HuH-7 (cell line): ENCODE data around the gene IL26.

Experiments
- DNase-seq: peaks from one replicate; pipeline ENCODE4 v3.0.0; 2011; ENCODE audit warnings: low spot score

IL26 gene

GRCh38 chr12:68225576-68226476 lies at the start of gene IL26:
Gene IL26 (minus strand): TSS chr12:68225810. CDS start chr12:68225756, 54 bp downstream.
- DNase-seq: no peak

DNA sequence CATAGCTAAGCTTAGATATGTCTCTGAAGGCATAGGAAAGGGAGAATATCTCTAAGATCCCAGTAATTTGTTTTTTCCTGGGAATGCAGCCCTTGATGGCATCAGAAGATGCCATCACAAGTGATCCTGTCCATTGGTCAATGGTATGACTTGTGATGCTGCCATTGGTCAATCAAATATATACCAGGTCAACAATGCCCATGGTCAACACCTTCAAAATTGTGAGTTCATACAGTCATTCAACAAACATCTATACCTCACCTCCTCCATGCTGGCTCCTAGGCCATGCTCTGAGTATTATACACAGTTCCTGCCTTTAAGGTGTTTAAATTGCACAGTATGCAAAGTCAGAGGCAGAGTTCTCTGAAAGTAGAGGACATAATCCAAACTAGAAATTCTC lies 47.1 kb upstream of the IL26 start:
- no peak for DNase-seq

GRCh38 chr12:68271346-68271745 lies 45.7 kb upstream of the IL26 start:
- no peak for DNase-seq

- no peak for DNase-seq
Observed at GRCh38 chr12:68270358-68270757, 44.7 kb upstream of the IL26 start.

DNA sequence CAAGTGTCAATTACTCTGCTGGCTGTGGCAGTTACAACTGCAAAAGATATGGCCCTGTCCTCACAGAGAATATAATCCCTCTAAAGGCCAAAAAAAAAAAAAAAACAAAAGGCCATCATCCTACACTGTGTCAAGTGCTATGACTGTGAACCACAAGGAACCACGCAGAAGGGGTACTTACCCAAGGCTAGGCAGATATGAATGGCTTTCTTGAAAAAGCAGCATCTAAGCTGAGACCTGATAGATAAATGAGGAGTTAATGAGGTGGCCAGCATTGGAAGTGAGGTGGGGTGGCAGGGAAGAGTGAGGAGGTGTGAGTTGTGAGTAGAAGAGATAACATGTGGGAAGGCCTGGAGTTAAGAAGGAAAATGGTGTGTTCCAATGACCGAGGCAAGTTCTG lies 44.2 kb upstream of the IL26 start:
- DNase-seq: no peak

- no peak for DNase-seq
Observed at GRCh38 chr12:68268967-68269366, 43.4 kb upstream of the IL26 start.

DNA sequence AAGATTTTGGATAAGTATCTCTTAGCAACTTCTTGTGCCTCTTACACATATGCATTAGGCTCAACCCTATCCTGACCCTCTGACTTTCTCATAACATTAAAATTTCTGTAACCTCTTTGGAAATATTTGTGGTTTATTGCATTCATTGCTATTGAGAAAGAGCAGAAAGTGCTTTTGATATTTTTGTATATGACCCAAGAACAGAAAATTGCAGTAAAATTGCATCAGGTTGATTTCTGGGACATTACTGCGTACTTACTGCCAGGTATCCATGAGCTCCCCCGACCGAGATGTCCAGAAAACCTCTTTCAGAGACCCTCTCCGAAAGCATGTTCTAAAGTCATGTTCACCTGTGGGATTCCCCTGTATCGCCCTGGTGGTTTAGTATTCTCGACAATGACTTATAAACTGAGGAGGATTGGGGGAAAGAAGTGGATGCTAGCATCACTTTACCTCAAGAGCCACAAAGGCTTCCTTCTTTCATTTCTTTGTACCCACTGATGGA lies 42.3 kb upstream of the IL26 start:
- DNase-seq: no peak

GRCh38 chr12:68264857-68265256 lies 39.2 kb upstream of the IL26 start:
- DNase-seq: no peak

- DNase-seq: no peak
Observed at GRCh38 chr12:68264158-68264855, 38.7 kb upstream of the IL26 start.

DNA sequence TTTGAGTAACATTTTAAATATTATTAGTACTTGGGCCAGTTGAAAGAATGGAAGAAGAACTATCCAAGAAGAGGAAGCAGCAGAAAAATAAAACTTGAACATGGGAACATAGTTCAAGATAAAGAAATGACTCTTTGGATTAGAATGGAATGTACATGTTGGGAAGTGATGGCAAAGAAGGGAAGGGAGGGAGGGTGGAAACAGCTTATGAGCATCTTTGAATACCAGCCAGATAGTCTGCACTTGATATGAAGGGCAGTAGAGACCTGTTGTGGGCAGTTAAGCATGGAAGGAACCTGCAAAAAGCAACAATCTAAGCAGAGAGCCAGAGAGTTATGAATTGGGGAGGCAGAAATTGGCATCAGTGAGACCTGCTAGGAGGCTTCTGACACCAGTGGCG lies 37.8 kb upstream of the IL26 start:
- DNase-seq: no peak

- no peak for DNase-seq
Observed at GRCh38 chr12:68261896-68262295, 36.3 kb upstream of the IL26 start.

DNA sequence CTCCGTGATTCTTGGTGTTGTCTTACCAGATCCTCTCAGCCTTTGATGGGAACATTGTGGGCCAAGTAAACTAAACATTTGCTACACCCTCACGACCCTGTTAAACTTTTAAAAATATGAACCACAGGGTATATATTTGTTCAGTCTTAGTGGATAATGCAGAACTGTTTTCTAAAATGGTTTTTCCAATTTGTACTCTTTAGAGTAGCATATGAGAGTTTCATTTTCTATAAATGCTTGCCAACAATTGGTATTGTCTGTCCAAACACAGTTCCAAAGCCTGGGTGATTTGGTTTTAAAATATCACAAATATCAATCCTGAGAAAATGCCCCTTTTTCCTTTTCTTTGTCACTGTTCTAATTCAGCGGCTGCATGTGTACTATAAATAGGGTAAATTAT lies 34.5 kb upstream of the IL26 start:
- no peak for DNase-seq

GRCh38 chr12:68259318-68259940 lies 33.8 kb upstream of the IL26 start:
- DNase-seq: no peak

DNA sequence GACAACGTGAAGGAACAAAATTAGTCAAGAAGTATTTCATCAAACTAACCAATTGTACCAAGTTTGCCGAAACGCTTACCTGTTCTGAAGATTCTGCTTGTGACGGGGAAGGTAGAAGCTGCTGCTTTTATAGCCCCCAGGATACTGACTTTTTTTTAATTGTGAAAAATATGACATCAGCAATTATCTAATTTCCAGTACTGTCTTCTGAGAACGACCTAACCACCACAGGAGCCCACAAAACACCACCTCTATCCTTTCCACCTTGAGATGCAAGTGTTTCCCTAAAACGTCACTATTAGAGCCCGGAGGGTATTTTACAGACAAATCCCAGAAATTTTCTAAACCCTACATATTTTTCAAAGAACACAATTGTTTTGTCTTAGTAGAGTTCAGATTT lies 27.9 kb upstream of the IL26 start, which contains the start of gene IL22:
IL22 (minus strand) TSS at position 101 of the 400 bp plus-strand sequence. CDS start 156 bp downstream, outside the sequence.
- DNase-seq: no peak

DNA sequence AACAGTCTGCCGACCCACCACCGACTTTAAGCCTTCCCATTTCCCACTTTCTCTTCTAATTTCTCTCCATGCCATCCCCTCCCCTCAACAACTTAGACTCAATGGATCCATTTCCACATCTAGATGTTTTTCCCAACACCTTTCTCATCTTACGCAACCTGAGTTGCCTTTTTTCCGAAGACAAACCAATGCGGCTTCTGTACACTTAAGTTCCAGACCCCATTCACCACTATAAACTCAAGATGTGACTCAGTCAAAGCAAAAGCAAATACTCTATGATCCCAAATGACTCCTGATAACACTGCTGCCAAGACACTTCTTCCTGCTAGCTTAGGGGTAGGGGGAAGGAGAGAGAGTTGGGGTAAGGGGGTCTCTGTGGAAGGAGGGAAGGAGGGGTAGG lies 26.5 kb upstream of the IL26 start:
- DNase-seq: no peak

GRCh38 chr12:68250454-68250853 lies 24.8 kb upstream of the IL26 start:
- no peak for DNase-seq

GRCh38 chr12:68247785-68248184 lies 22.2 kb upstream of the IL26 start:
- no peak for DNase-seq

GRCh38 chr12:68246350-68246749 lies 20.7 kb upstream of the IL26 start:
- no peak for DNase-seq

DNA sequence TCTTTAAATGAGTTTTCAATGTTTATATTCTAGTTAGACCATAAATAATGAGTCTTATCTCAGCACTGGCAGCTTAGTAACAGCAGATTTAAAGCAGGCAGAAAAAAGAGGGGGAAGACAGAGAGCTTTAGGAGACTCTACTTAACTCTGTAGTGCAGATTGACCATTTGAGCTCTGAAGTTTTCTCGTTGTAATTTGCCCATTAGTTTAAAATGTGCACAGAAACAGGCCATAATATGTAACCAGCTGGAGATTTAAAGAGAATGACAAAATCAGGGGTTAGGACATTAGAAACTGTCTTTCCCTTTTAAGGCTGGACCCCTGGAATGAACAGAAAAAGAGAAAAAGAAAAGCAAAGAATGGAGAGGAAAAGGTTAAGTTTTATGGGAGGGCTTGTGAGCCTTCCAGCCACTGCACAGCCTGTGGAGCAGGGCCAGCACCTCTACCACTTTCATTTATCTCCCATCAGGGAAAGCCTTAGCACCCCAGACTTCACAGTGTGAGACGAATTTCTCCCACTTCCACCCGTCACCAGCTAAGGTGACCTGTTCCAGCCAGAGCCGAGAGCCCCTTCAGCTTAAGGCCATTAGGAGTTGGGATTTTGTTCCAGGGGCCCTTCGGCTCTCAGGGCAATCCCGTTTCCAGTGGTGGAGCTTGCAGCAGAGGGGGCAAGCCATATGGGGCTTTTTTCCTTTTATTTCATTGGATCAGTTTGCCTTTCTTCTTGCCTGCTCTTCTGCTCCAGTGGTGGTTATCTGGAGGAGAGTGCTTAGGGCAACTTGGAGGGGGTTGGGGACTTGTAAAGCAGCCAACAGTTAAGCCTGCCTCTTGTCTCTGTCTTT lies 19.8 kb upstream of the IL26 start:
- no peak for DNase-seq

DNA sequence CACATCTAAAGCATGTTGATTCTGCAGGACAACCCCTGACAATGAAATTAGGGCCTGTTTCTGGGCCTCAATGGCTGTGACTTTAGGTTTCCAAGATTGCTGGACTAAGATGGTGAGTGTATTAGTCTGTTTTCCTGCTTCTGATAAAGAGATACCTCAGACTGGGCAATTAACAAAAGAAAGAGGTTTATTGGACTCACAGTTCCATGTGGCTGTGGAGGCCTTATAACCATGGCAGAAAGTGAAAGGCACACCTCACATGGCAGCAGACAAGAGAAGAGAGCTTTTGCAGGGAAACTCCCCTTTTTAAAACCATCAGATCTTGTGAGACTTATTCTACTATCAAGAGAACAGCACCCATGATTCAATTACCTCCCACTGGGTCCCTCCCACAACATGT lies 17.2 kb upstream of the IL26 start:
- no peak for DNase-seq

DNA sequence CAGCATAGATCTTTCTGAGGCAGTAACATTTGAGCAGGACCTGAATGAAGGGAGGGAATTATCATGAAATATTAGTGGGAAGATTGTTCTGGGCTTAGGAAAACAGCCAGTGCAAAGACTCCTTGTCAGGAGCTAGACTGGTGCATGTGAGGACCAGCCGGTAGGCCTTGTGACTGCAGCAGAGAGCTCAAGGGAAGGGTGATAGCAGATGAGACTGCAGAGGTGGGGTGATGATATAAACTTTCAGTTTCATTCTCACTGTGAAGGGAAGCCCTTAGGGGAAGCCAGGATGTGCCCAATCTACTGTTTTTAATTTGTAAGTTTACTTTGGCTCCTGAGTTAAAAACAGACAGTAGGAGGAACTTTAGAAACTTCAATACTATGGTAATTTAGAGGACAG lies 15.4 kb upstream of the IL26 start:
- no peak for DNase-seq

- DNase-seq: no peak
Observed at GRCh38 chr12:68240079-68240478, 14.5 kb upstream of the IL26 start.
